GM18867 (cell line): Measurements from ENCODE around the gene C3orf85.

Experiments
- ATAC-seq: cut with Tn5 transposase; IDR thresholded peaks from one replicate; pipeline ENCODE4 v1.9.1; 2021; ENCODE audit warnings: mild to moderate bottlenecking, moderate library complexity; ENCODE audit not compliant: unreplicated experiment

Gene C3orf85

DNA sequence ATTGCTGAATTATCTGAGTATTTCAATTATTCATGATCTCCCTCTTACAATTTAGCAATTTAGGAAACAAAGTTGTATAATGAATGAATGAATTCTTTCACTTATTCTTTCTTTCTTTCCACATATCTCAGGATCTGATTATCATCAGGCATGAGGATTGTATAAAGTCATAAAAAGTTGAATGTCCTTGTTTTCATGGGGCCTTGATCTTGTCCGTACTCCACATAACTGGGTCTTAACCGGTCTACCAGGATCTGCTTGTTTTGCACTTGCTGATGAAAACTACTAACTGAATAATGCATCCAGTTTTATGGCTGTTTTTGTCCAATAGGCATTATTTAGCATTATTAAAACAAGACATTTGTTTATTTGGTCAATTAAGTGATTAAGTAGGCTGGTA, 12.6 kb downstream of the C3orf85 start:
- ATAC-seq = no peak

DNA sequence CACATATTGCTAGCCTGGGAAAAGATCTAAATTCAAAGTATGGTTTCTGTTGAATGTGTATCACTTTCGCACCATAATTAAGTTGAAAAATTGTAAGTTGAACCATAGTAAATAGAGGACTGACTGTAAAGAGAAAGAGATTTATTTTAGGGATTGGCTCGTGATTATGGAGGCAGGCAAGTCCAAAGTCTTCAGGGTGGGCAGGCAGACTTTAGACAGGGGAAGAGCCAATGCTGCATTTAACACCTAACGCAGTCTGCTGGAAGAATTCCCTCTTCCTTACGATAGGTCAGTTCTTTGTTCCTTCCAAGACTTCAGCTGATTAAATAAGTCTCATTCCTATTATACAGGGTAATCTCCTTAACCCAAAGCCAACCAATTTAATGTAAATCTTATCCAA, 15.8 kb downstream of the C3orf85 start:
- no peak for ATAC-seq

DNA sequence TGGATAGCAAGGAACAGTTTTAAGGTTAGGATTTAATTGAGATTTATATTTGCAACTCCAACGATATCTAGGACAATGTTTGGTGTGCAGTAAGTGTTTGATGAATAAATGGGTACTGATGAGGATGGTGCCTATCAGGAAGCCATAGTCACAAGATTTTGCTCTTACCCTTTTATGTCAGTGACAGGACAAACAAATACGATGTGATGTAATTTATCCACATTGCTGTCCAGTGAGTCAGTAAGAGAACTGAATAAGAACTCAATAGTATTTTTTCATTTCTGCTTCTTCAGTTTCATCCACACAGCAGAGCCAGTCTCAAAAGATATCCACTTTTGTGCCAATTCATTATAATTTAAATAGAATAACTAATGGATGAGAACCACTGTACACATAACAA, 18.5 kb downstream of the C3orf85 start:
- ATAC-seq = no peak

DNA sequence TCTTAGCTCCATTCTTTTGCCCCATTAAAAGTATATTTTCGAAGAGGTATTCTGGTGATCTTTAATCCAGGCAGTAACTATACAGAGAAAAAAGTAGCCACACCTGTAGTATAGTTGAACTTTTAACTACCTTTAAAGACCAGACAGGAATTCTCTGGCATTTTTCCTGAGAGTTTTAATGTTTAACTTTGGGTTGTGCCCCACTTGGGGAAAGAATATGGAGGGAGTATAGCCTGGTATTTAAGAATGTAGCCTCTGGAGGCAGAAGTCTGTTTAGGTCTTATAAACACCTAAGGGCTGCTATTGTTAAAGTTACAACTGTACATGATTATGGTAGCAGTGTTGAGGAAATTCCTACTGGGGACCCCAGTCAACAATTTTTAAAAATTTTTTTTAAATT, 19.3 kb downstream of the C3orf85 start:
- no peak for ATAC-seq

DNA sequence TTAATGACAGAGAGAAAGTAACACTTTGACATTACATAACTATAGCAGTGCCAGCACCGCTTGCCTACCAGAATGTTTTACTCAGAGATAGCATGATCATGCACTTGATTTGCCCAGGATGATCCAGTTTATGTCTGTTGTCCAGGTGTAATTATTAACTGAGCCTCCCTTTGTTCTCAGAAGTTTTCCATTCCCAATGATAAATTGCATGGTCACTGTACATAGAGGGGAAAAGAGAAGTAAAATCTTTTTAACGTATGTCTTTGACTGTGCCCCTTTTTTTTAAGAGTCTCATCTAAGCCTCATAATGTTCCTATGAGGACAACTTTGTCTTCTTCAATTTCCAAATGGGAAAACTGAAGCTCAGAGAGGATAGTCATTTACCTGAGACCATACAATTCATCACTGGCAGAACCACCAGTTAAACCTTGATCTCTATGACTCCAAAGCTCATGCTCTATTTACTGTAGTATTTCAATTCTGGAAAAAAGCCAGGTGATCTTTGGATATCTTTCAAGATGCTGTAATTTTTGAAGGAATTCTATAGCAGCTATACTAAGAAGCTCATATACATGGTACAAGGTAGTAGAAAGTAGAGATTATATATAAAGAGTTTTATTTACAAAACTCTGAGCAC, 25.1 kb downstream of the C3orf85 start:
- ATAC-seq = no peak

DNA sequence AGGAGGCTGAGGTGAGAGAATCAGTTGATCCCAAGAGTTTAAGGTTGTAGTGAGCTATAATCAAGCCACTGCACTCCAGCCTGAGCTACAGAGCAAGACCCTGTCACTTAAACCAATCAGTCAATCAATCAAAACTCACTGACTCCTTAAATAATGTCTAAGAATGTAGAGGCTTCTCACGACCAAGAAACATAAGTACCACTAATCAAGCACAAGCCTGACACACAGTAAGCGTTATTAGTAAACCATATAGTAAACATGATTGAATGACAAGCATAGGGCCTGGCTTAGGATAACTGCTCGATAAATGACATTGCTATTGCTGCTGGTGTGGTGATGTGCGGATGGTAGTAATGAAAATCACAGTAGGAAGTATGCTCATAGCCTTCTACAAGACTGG, 29.4 kb downstream of the C3orf85 start:
- ATAC-seq = no peak

DNA sequence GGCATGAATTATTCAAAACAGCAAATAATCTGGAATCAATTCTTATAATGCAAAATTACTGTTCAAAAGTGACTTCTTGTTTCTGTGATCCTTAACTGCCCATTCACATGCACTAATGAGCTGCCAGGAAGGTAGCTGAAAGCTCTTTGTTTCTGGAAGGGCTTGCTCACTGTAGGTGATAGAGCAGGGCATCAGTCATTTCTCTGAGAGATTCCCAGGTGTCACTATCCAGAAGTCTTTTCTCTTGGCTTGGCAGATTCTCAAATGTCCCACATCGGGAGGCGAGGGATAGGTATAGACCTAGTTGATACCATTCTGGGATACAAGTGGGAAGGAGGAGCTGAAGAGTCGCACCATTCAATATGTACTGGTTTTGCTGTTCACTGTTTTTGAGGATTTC, 35.0 kb downstream of the C3orf85 start:
- ATAC-seq = no peak

DNA sequence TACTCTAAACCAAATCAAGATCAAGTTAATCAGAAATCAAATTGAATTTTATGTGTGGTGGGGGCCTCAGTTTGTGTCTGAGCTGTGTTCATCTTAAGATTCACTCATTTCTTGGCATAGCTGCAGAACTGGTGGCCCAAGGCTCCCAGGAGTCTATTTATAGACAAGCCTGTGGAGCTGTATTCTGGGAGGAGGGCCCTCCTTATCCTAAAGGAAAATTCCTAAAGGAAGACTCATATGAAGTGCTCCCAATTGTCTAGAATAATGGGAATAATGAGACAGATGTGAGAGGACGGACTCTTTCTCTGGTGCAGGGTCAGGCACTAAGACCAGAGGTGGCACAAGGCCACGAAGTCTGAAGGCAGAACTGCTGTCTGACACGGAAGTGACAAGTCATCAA, 38.9 kb downstream of the C3orf85 start:
- ATAC-seq = no peak

DNA sequence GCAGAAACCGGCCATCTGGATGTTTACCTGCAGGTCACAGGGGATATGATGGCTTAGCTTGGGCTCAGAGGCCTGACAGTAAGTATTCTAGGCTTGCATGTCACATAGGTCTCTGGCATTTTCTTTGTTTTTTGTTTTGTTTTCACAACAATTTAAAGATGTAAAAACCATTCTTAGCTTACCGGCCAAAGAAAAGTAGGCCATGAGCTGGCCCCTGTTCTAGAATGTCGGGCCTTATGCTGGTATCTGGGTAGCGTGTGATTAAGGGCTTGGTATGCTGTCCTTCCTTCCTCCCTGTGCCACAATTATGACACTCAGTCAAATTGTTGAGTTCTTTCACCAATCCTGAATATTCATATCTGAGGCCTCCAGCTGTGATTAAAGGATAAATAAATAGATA, 40.2 kb downstream of the C3orf85 start:
- ATAC-seq = no peak

DNA sequence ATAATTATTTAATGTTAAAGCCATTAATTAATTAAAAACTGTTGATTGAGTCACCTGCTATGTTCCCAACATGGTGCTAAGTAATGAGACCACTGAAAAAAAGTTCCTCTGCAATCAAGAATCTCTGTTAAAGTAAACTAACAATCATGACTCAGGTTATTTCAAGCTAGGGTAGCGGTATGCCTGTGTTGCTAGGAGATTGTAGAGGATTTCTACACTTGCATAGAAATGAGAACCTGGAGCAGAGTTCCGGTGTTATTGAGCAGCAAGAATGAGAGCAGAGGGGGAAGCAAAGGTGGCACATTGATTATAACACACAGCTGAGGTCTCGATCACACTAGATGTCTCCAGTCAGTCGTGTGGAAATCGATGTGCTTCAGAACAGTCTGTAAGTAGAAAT, 41.4 kb downstream of the C3orf85 start:
- no peak for ATAC-seq

DNA sequence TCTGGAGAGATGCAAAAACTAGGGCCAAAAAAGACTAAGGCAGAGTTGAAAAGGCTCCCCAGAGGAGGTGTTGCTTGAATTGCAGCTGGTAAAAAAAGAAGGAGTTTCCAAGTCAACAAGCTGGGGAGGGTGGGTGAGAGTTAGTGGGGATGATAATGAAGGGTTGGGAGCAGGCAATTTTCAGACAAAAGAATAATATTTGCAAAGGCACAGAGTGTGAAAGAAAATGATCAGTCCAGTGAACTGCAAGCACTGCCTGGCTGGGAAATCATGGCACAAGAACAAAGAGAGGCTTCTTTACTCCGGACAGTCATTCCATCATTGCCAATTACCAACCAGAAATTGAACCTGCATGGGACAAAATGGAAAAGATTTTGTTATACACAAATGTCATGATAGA, 42.2 kb downstream of the C3orf85 start:
- ATAC-seq = no peak

DNA sequence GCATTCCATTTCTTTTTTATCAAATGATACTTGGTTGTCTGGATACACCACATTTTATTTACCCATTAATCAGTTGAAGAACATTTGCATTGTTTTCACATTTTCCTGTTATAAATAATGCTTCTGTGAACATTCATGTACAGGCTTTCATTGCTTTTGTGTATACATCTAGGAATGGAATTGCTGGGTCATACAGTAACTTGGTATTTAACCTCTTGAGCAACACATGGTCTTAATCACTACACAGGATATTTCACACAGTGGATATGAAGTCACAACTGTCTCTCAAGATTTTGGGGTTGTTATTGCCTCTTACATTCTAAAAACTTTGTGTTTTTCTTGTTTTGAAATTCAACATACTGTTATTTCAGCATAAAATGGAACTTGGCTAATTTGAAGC, 48.2 kb downstream of the C3orf85 start:
- ATAC-seq = no peak

DNA sequence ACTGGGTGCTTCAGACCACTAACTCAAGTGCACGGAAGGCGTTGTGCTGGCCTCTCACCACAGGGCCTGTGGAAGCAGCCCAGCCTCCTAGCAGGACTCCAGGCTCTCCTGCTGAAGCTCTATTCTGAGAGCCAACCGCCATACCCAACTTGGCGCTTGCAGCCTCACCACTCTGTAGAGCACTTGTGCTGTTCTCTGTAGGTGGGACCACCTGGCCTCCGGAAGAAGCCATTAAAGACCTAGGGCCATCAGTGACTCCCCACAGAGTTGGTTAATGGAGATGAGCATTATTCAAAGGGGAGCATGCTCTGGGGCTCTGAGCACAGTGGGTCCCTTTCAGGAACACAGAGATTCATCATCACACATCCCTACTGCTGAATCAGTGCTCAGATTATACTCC, 50.9 kb downstream of the C3orf85 start:
- ATAC-seq = no peak

DNA sequence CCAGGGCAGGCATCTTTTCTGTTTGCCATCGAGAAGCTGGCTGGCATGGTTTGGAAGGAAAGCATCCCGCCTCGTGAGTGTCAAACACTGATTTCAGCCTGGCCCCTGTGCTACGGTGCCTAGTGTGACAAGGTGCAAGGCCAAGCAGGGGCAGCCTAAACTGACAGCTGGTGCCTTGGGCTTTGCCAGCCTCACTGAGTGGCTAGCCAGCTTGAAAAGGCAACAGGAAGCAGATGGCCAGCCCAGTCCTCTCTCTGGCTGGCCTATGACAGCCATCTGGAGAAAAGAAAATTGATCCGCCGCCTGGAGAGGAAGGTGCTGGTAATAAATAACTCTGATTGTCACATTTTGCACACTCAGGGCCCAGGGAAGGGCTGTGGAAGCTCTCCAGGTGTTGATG, 52.2 kb downstream of the C3orf85 start:
- no peak for ATAC-seq

DNA sequence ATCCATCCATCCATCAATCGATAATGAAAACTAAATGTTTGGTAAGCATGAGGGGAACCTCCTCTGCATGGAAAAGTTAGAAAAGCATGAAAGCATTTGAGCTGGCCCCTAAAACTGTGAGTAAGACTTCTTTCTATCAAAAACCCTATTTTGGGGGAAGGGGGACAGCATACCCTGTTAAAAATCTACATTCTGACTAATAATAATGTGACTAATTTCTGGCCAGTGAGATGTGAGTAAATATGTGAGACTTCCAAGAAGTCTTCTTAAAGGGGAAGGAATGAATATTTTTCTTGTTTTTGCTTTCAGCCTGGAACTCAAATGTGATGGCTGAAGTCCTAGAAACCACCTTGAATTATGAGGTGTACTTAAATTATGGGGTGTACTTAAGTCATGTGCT, 54.9 kb downstream of the C3orf85 start:
- no peak for ATAC-seq

DNA sequence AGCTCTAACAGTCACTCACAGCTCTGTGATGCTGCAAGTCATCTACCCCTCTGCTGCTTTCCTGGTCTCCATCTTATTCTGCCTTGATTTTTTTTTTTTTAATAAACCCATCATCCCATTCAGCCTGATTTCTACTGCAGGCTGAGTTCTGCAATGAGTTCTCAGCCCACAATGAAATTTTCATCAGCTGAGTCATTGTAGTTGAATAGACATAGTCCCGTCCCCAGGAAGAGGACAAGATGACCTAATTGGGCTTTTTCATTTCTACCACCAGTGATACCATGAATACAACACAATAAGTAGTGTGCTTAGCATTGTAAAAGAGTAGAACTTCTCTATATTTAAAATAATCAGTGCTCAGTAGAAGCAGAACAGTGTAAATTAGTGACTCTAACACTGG, 59.3 kb downstream of the C3orf85 start:
- ATAC-seq = no peak
